ENCODE data around the gene NR4A2. TPM values are rescaled to one million over a fixed set of nuclear protein-coding genes. Genes with fewer than 3 reads are reported as not detected.

NR4A2 gene
- total RNA-seq (2014; rRNA removed) (12.0 and 13.8 TPM in 2 replicates), Bru-seq, nascent RNA (percentile 57 among the genes with signal in this experiment), BruChase-seq, experiment 1, labeled RNA remaining after a 6-hour chase (percentile 48 among the genes with signal in this experiment), BruChase-seq, experiment 2, labeled RNA remaining after a 2-hour chase (percentile 51 among the genes with signal in this experiment)
- long read RNA-seq, partial matches to known transcripts: 0 of 12 reads
- long read RNA-seq, other reads (novel, unspliced or antisense): 12 of 12 reads

- intact Hi-C loops (cut with micrococcal nuclease): loop anchor here (1.0 to 5.0 kb wide), 5 partner anchors 9 to 617 kb away; no protein-coding TSS in a partner anchor
- Histone ChIP-seq H3K36me3 (ENCODE audit: low read depth, low read length) (no peaks in the 10 kb centered on the region), H4K20me1 (ENCODE audit: low read length) (peaks cover 25% of the 10 kb centered on the region), H3K4me2 (ENCODE audit: low read length) (peak within 1 kb of the TSS; percentile 99), H3K9me2 (replicated peaks; ENCODE audit: low read length) (no peaks in the 10 kb centered on the region), H3K27me3 (ENCODE audit: low read length) (no peaks in the 10 kb centered on the region), H3K27ac (ENCODE audit: low read length) (peak within 1 kb of the TSS; percentile 97), H2AFZ (ENCODE audit: low read length) (peak within 1 kb of the TSS; percentile 84), H3K4me1 (ENCODE audit: insufficient read depth, low read length) (peaks cover 14% of the 10 kb centered on the region; the same call in 1 of the 2 replicates), H3K9ac (ENCODE audit: low read length) (peak within 1 kb of the TSS; percentile 99), H3K4me3 (ENCODE audit: low read length) (peak within 1 kb of the TSS; percentile 95), H3K79me2 (ENCODE audit: low read length) (no peaks in the 10 kb centered on the region), H3K9me3 (ENCODE audit: low read length) (no peaks in the 10 kb centered on the region), H3F3A (ENCODE audit: low read length, unreplicated experiment) (no peaks in the 10 kb centered on the region)
- ChIA-PET POLR2A (ENCODE audit: unreplicated experiment) (no interaction called here), CTCF (no interaction called here)
- TF ChIP-seq CTCF (conservative IDR thresholded peaks at IDR 0.05; ENCODE audit: low read depth, low read length): no peak
- TF ChIP-seq EZH2 (IDR thresholded peaks at IDR 0.05; ENCODE audit: low read length, unreplicated experiment): no peak
- TF ChIP-seq EZH2phosphoT487 (IDR thresholded peaks at IDR 0.05; ENCODE audit: borderline replicate concordance, low read length): no peak
- peak; percentile 62 for ATAC-seq
- BruUV-seq (replicated peaks): no TSS peak
- DNase-seq: peak; percentile 90
Measured at GRCh38 chr2:156332534-156333273, at the start of gene NR4A2. Gene NR4A2, minus strand, starts transcription at chr2:156332721. Its CDS starts 2,535 bp downstream, at chr2:156330186.

- POLR2A ChIA-PET (ENCODE audit: unreplicated experiment): no interaction called here
Measured at GRCh38 chr2:156380117-156380645, 47.7 kb upstream of the NR4A2 start.

More at GRCh38 chr2:156380117-156380645, 47.7 kb upstream of the NR4A2 start:
- Histone ChIP-seq H3K9me2 (replicated peaks; ENCODE audit: low read length) (no peaks in the 10 kb centered on the region), H3K27me3 (ENCODE audit: low read length) (0 out of 2 replicates have a peak, but pooled peaks cover 5% of the 10 kb centered on the region), H3K4me2 (ENCODE audit: low read length) (no peak overlapping the region), H3K4me3 (ENCODE audit: low read length) (no peak overlapping the region), H3K36me3 (ENCODE audit: low read depth, low read length) (no peaks in the 10 kb centered on the region), H4K20me1 (ENCODE audit: low read length) (no peaks in the 10 kb centered on the region), H3F3A (ENCODE audit: low read length, unreplicated experiment) (no peaks in the 10 kb centered on the region), H3K79me2 (ENCODE audit: low read length) (no peaks in the 10 kb centered on the region), H3K9ac (ENCODE audit: low read length) (no peak overlapping the region), H2AFZ (ENCODE audit: low read length) (no peak overlapping the region), H3K27ac (ENCODE audit: low read length) (no peak overlapping the region), H3K4me1 (ENCODE audit: insufficient read depth, low read length) (no peaks in the 10 kb centered on the region), H3K9me3 (ENCODE audit: low read length) (no peaks in the 10 kb centered on the region)
- no peak for TF ChIP-seq EZH2phosphoT487 (IDR thresholded peaks at IDR 0.05; ENCODE audit: borderline replicate concordance, low read length)
- TF ChIP-seq EZH2 (IDR thresholded peaks at IDR 0.05; ENCODE audit: low read length, unreplicated experiment): no peak
- no peak for TF ChIP-seq CTCF (conservative IDR thresholded peaks at IDR 0.05; ENCODE audit: low read depth, low read length)
- BruUV-seq (replicated peaks): no TSS peak
- no peak for ATAC-seq
- intact Hi-C loops (cut with micrococcal nuclease): no loop called here
- CTCF ChIA-PET: no interaction called here
- DNase-seq: no peak

Measured in PC-3 (cell line).